H9 (cell line): Measurements from ENCODE around the gene PRKAG2. TPM values are rescaled to one million over a fixed set of nuclear protein-coding genes. Genes with fewer than 3 reads are reported as not detected.

ENCODE experiments used
- DNase-seq: peaks from one replicate; pipeline ENCODE4 v3.0.0-alpha.2; 2017
- H2AFZ ChIP-seq: one replicate; pipeline ENCODE4 v1.6.1; 2013; ENCODE audit warnings: mild to moderate bottlenecking, low read length, control low read depth, moderate library complexity
- H2AK5ac ChIP-seq: 2 replicates; pipeline ENCODE4 v1.6.1; 2013; ENCODE audit warnings: low read length, control low read depth, mixed read lengths; ENCODE audit not compliant: insufficient read length
- H2BK120ac ChIP-seq: one replicate; pipeline ENCODE4 v1.6.1; 2013; ENCODE audit warnings: low read depth, mild to moderate bottlenecking, low read length, control low read depth, inconsistent platforms; ENCODE audit not compliant: poor library complexity, severe bottlenecking
- H2BK12ac ChIP-seq: 2 replicates; pipeline ENCODE4 v1.6.1; 2013; ENCODE audit warnings: low read length, control low read depth, mixed read lengths, low read depth; ENCODE audit not compliant: insufficient read length
- H2BK15ac ChIP-seq: 2 replicates; pipeline ENCODE4 v1.6.1; 2013; ENCODE audit warnings: low read depth, low read length, control low read depth
- H2BK20ac ChIP-seq: one replicate; pipeline ENCODE4 v1.6.1; 2013; ENCODE audit warnings: low read depth, mild to moderate bottlenecking, low read length, control low read depth, inconsistent platforms; ENCODE audit not compliant: poor library complexity, severe bottlenecking
- H2BK5ac ChIP-seq: 2 replicates; pipeline ENCODE4 v1.6.1; 2013; ENCODE audit warnings: low read length, control low read depth, mixed read lengths; ENCODE audit not compliant: insufficient read length
- H3K14ac ChIP-seq: 2 replicates; pipeline ENCODE4 v1.6.1; 2013; ENCODE audit warnings: low read length, control low read depth; ENCODE audit not compliant: insufficient read depth
- H3K18ac ChIP-seq: 2 replicates; pipeline ENCODE4 v1.6.1; 2013; ENCODE audit warnings: low read depth, mild to moderate bottlenecking, mixed read lengths, low read length, control low read depth; ENCODE audit not compliant: insufficient read length
- H3K23ac ChIP-seq: 2 replicates; pipeline ENCODE4 v1.6.1; 2013; ENCODE audit warnings: low read length, control low read depth, mixed read lengths, low read depth; ENCODE audit not compliant: insufficient read length
- H3K23me2 ChIP-seq: 2 replicates; pipeline ENCODE4 v1.6.1; 2013; ENCODE audit warnings: low read depth, mild to moderate bottlenecking, mixed read lengths, low read length, control low read depth; ENCODE audit not compliant: insufficient read length, poor library complexity, severe bottlenecking
- H3K27ac ChIP-seq: 2 replicates; pipeline ENCODE4 v1.5.1; 2013; ENCODE audit warnings: low read length, control low read depth, mixed read lengths, low read depth; ENCODE audit not compliant: insufficient read length
- H3K27me3 ChIP-seq: 2 replicates; pipeline ENCODE4 v1.6.1; 2013; ENCODE audit warnings: low read length, control low read depth, inconsistent platforms; ENCODE audit not compliant: insufficient read depth
- H3K4ac ChIP-seq: 2 replicates; pipeline ENCODE4 v1.6.1; 2013; ENCODE audit warnings: low read depth, mild to moderate bottlenecking, control low read depth, inconsistent platforms, low read length, moderate library complexity
- H3K4me1 ChIP-seq: 2 replicates; pipeline ENCODE4 v1.6.1; 2013; ENCODE audit warnings: low read length, control low read depth, inconsistent platforms; ENCODE audit not compliant: insufficient read depth
- H3K4me2 ChIP-seq: 2 replicates; pipeline ENCODE4 v1.6.1; 2013; ENCODE audit warnings: low read length, control low read depth, mixed read lengths; ENCODE audit not compliant: insufficient read length, insufficient read depth
- H3K56ac ChIP-seq: 2 replicates; pipeline ENCODE4 v1.6.1; 2013; ENCODE audit warnings: low read depth, mild to moderate bottlenecking, mixed read lengths, low read length, control low read depth; ENCODE audit not compliant: insufficient read length
- H3K79me1 ChIP-seq: 2 replicates; pipeline ENCODE4 v1.6.1; 2013; ENCODE audit warnings: low read depth, mild to moderate bottlenecking, moderate library complexity, low read length, control low read depth, inconsistent platforms; ENCODE audit not compliant: insufficient read depth, poor library complexity, severe bottlenecking
- H3K79me2 ChIP-seq: 2 replicates; pipeline ENCODE4 v1.6.1; 2013; ENCODE audit warnings: low read length, control low read depth, inconsistent platforms; ENCODE audit not compliant: insufficient read depth
- H3K9ac ChIP-seq: 2 replicates; pipeline ENCODE4 v1.6.1; 2013; ENCODE audit warnings: low read length, control low read depth, mixed read lengths; ENCODE audit not compliant: insufficient read length; ENCODE audit errors: extremely low read depth
- H3K9me3 ChIP-seq: one replicate; pipeline ENCODE4 v1.6.1; 2013; ENCODE audit warnings: low read depth, low read length, inconsistent platforms; ENCODE audit not compliant: control insufficient read depth
- H3T11ph ChIP-seq: one replicate; pipeline ENCODE4 v1.6.1; 2013; ENCODE audit warnings: mild to moderate bottlenecking, low read length, control low read depth, inconsistent platforms
- H4K20me1 ChIP-seq: one replicate; pipeline ENCODE4 v1.6.1; 2013; ENCODE audit not compliant: control insufficient read depth, insufficient read length, insufficient read depth
- H4K5ac ChIP-seq: 2 replicates; pipeline ENCODE4 v1.6.1; 2013; ENCODE audit warnings: low read depth, mild to moderate bottlenecking, mixed read lengths, low read length, control low read depth; ENCODE audit not compliant: insufficient read length
- H4K8ac ChIP-seq: replicated peaks from 2 replicates; pipeline ENCODE4 v1.6.1; 2013; ENCODE audit warnings: low read length, control low read depth, mixed read lengths, low read depth; ENCODE audit not compliant: insufficient read length
- H4K91ac ChIP-seq: 2 replicates; pipeline ENCODE4 v1.6.1; 2013; ENCODE audit warnings: low read depth, mild to moderate bottlenecking, moderate library complexity, mixed read lengths, low read length, control low read depth; ENCODE audit not compliant: insufficient read length
- H3K27ac Mint-ChIP-seq, 3 experiments: 2 replicates in 2 of 3; 3 replicates in 1 of 3; pipeline ENCODE4 v1.8.0; 2020 to 2021; ENCODE audit warnings: mixed read lengths in 3 of 3, mild to moderate bottlenecking in 1 of 3, moderate library complexity in 1 of 3
- H3K27me3 Mint-ChIP-seq: 2 replicates; pipeline ENCODE4 v1.8.0; 2021; ENCODE audit warnings: low read depth, mild to moderate bottlenecking, moderate library complexity, mixed read lengths
- H3K36me3 Mint-ChIP-seq, 3 experiments: 2 replicates in 2 of 3; 3 replicates in 1 of 3; pipeline ENCODE4 v1.8.0; 2020 to 2021; ENCODE audit warnings: low read depth in 3 of 3, mixed read lengths in 3 of 3; ENCODE audit not compliant: insufficient read depth in 1 of 3
- H3K4me1 Mint-ChIP-seq, 2 experiments: 2 replicates each; pipeline ENCODE4 v1.8.0; 2020; ENCODE audit warnings: mixed read lengths in 2 of 2
- H3K4me3 Mint-ChIP-seq, 2 experiments: 2 replicates in 1 of 2; 3 replicates in 1 of 2; pipeline ENCODE4 v1.8.0; 2020 to 2021; ENCODE audit warnings: mild to moderate bottlenecking in 2 of 2, mixed read lengths in 2 of 2, moderate library complexity in 1 of 2
- H3K9me3 Mint-ChIP-seq, 2 experiments: 2 replicates in 1 of 2; 3 replicates in 1 of 2; pipeline ENCODE4 v1.8.0; 2020; ENCODE audit warnings: mild to moderate bottlenecking in 2 of 2, mixed read lengths in 2 of 2, moderate library complexity in 1 of 2
- CTCF ChIP-seq: fragments of 200-600 bp; sonication (generic); conservative IDR thresholded peaks from 3 replicates; pipeline ENCODE4 v1.8.0; 2021; ENCODE audit warnings: antibody characterized with exemption, mild to moderate bottlenecking
- WGBS: extraction: QIAGEN DNeasy Blood & Tissue Kit; methylation state at CpG from one replicate; pipeline ENCODE4 v1.1.7; 2013; ENCODE audit warnings: missing lambda C conversion rate, low lambda C conversion rate, mixed read lengths; ENCODE audit not compliant: insufficient read length; ENCODE audit errors: extremely low coverage; 5-methylcytosine and 5-hydroxymethylcytosine counted together
- total RNA-seq: library from RNA; stranded (reverse); gene quantifications from 2 replicates; pipeline ENCODE4 v1.2.1, GENCODE V29; 2021

PRKAG2 gene
- total RNA-seq, 1 experiment from 2014 or later = 11.8 TPM

- no peak overlapping the region for H4K5ac ChIP-seq
- no peak overlapping the region for H3K14ac ChIP-seq
- Mint-ChIP-seq H3K4me1 (peaks cover under 1 to 7% of the 10 kb centered on the region in 2 experiments; a peak in 3 of 4 replicates), H3K4me3 (no peak overlapping the region), H3K9me3 (no peaks in the 10 kb centered on the region), H3K36me3 (no peaks in the 10 kb centered on the region), H3K27me3 (peaks cover 83% of the 10 kb centered on the region), H3K27ac (no peak overlapping the region)
- no peak overlapping the region for H3K9ac ChIP-seq
- no peaks in the 10 kb centered on the region for H3K27me3 ChIP-seq
- no peak for DNase-seq
- H2BK5ac ChIP-seq = no peak overlapping the region
- H4K91ac ChIP-seq = no peak overlapping the region
- no peak overlapping the region for H2AK5ac ChIP-seq
- no peak overlapping the region for H3K18ac ChIP-seq
- H3T11ph ChIP-seq = no peak overlapping the region
- no peak overlapping the region for H4K8ac ChIP-seq
- H3K9me3 ChIP-seq = no peaks in the 10 kb centered on the region
- H3K4me1 ChIP-seq = no peaks in the 10 kb centered on the region
- no peak overlapping the region for H2AFZ ChIP-seq
- no peaks in the 10 kb centered on the region for H3K23me2 ChIP-seq
- H3K4me2 ChIP-seq = no peak overlapping the region
- no peaks in the 10 kb centered on the region for H4K20me1 ChIP-seq
- H3K79me1 ChIP-seq = no peaks in the 10 kb centered on the region
- H3K27ac ChIP-seq = no peak overlapping the region
- no peak overlapping the region for H3K4ac ChIP-seq
- no peak overlapping the region for H2BK120ac ChIP-seq
- H3K23ac ChIP-seq = no peak overlapping the region
- no peak for TF ChIP-seq CTCF
- no peak overlapping the region for H2BK20ac ChIP-seq
- H2BK15ac ChIP-seq = no peak overlapping the region
- no CpG with 5 or more reads among the region's 7 CpGs for WGBS
- H3K79me2 ChIP-seq = no peaks in the 10 kb centered on the region
- no peak overlapping the region for H2BK12ac ChIP-seq
- no peak overlapping the region for H3K56ac ChIP-seq
These were observed 8.3 kb upstream of the PRKAG2 start for GRCh38 chr7:151885202-151885580.
